HT-29 (cell line): Measurements from ENCODE around the gene FTCD. TPM values are rescaled to one million over a fixed set of nuclear protein-coding genes. Genes with fewer than 3 reads are reported as not detected.
"Not testable (repeated sequence)": the region's sequence is repeated elsewhere in the genome, so short reads cannot be mapped to it uniquely, and the experiment has no call there.

Source experiments
- DNase-seq: peaks from one replicate; pipeline ENCODE4 v3.0.0-alpha.2; 2015; ENCODE audit warnings: low spot score
- total RNA-seq: library from RNA; depleted of rRNA; stranded (reverse); fragments of >200 nt; shearing (Covaris generic); gene quantifications from 2 replicates; pipeline ENCODE4 v1.2.3, GENCODE V29; 2014

The FTCD gene
- total RNA-seq, 1 experiment from 2014 or later, result 0.33 TPM

GRCh38 chr21:46188226-46189212 lies 33.1 kb upstream of the FTCD start:
- DNase-seq, result peak; percentile 29

DNA sequence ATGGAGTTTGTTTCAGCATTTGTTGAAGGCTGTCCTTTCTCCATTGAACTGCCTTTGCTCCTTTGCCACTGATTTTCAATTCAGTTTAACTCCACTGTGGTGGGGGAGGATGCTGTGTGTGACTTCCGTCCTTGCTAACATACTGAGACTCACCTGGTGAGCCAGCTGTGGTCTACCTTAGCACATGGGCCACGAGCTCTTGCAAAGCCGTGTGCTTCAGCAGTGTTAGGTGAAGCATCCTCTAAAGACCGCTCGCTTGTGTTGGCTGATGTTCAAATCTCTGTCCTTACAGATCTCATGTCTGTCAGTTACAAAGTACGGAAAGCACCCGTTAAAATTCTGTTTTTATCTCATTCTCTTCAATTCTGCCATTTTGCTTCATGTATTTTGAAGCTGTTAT lies 32.4 kb upstream of the FTCD start:
- no peak for DNase-seq

- no peak for DNase-seq
These were observed 31.9 kb upstream of the FTCD start for GRCh38 chr21:46187261-46187660.

DNA sequence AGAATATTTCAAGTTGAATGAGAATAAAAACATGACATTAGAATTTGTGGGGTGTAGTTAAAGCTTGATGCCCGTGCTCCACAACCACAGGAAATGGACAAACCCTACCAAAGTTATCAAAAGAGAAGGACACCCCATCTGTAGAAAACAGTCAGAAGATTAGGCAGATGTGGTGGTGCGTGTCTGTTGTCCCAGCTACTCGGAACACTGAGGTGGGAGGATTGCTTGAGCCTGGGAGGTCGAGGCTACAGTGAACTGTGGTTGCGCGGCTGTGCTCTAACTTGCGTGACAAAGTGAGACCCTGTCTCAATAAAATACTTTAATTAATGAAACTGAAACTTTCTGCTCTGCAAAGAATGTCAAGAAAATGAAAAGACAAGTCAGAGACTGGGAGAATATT lies 30.3 kb upstream of the FTCD start:
- DNase-seq, result no peak

- DNase-seq, result peak; percentile 23
These were observed 29.5 kb upstream of the FTCD start for GRCh38 chr21:46184625-46185555.

- DNase-seq, result peak; percentile 10
These were observed 28.7 kb upstream of the FTCD start, which contains the start of gene SPATC1L for GRCh38 chr21:46183910-46184624. SPATC1L (minus strand) TSS chr21:46184459; CDS start chr21:46182816, 1,643 bp downstream.

GRCh38 chr21:46183337-46183909 lies 28.0 kb upstream of the FTCD start:
- DNase-seq, result not testable (repeated sequence)

DNA sequence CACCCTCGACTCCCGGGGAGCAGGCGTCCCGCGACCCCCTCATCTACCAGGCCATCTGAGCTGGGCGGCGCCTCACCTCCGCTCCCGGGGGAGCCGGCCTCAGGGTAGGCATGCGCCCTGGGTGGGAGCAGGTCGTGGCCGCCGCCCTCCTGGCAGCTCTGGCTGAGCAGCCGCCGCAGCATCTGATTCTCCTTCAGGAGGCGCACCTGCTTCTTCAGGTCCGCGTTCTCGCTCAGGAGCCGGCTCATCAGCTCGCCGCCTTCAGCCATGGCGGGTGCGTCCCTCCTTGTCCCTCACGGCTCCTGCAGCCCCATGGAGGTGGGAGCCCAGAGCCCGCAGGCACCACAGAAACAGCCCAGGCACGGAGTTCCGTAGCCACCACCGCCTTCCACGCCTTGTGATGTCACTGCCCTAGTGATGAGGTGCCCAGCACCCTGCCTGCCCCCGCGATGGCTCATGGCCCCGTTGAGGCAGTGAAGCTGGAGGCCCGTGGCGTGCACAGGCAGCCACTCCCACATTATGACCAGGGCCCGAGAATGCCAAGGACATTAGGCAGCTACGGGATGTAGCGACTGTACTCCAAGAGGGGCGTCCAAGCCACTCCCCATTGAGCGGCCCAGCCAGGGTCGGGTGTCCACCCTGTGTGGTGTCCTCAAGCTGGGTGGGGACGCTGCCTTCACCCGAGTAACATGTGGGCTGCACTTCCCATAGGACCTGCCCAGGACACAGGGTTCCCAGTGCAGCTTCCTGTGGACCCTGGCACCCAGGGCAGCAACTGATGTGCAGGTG lies 27.4 kb upstream of the FTCD start:
- no peak for DNase-seq

DNA sequence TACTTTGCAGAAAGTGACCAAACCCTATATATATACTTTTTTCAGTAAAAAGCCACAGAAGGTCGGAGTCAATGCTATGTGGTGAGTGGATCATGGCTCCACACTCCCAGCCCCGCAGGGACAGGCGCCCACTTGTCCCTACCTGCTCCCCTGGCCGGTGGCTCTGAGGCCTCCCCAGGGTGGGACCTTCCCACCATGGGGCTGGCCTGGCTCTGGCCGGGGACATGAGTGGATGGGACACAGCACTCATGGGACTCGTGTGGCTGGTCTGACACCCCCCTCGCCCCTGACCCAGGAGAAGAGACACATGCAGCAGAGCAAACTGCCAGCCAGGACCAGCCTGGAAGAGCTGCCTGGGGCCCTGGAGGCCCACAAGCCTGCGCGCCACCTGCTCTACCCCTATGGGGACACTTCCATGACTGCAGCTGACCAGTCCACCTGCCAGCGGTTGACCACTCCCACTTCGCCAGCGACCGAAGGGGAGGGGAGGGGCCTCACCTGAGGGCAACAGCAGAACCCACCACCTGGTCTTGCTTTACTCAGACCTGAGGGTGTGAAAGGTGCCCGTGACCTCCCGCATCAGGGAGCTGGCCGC lies 26.7 kb upstream of the FTCD start:
- DNase-seq, result no peak

DNA sequence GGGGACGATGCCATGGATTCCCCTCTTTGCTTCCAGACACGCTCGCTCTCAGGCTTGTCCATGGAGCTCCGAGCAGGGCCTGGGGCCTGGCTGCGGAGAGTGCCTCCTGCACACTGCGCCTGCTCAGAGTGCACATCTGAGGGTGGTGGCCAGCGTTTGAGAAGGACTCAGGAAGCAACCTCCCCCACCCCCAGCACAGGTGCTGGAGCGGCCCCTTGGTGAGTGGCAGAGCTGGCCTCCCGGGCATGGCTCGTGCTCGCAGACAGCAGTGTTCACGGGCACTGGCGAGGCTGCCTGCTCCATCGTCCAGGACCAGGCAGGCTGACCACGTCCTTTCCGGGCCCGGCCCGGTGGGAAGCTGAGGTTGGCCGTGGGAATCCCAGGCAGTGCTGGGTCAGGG lies 26.1 kb upstream of the FTCD start:
- DNase-seq, result no peak

DNA sequence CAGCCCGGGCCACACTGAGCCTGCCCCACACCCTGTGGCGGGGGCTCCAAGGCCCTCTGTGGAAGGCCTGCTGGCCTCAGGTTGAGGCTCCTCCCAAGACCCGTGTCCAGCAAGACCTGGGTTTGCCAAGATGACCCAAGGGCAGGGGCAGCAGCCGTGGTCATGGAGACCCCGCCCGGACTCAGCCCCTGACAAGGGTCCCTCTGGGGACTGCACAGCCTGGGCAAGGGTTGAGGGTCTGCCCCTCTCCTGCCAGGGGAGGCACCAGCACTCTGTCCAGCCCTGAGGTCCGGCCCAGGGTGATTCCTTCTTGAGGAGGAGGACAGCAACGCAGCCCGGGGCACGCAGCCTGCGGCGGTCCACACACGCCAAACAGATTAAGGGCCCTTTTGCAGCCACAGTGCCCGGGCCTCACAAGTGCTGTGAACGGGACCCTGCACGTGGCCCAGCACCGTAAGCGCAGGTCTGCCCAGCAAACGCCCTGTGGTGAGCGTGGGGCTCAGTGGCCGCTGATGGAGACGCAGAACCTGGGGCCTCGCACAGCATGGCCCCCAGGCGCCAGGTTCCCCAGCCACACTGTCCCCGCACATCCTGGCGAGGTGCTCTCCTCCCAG lies 25.5 kb upstream of the FTCD start:
- no peak for DNase-seq

GRCh38 chr21:46180079-46180722 lies 24.8 kb upstream of the FTCD start:
- no peak for DNase-seq

DNA sequence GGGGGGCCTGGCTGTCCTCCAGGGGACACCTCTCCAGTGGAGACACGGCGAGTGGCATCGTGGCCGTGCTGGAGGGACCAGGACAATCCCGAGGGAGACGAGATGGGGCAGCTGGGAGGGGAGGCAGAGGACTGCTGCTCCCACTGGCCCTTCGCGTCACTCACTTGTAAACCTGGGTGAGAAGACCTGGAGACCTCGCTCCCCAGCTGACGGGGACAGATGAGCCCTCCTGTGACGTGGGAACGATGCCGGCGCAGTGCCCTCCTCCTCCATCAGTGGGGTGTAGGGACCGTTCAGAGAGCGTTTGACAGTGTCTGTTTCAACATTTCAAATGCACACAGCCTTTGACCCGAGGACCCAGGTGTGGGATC lies 24.3 kb upstream of the FTCD start:
- DNase-seq, result no peak

- DNase-seq, result no peak
These were observed 23.6 kb upstream of the FTCD start for GRCh38 chr21:46178961-46179360.

GRCh38 chr21:46176443-46177129 lies 21.2 kb upstream of the FTCD start:
- not testable (repeated sequence) for DNase-seq

DNA sequence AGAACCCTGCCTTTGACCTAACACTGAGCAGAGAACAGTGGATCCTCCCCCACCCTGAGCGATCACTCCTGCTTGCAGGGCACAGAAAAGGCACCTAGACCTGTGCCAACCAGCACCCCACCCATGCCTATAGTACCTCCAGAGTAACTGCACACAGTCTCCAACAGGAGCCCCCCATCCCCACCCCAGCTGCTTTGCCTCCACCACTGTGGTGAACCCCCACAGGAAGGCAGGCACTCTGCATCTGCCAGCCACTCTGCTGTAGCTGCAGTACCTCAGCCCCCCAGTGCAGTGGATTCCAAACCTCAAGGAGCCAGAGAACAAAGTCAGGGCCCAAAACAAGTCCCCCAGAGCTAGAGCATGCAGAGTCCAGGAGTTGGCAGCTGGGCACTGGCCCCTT lies 18.2 kb upstream of the FTCD start:
- no peak for DNase-seq

GRCh38 chr21:46172863-46173528 lies 17.6 kb upstream of the FTCD start:
- DNase-seq, result no peak
